Activated CD8-positive, alpha-beta memory T cell treated with anti-CD3 and anti-CD28 coated beads for 36 hours (primary cell): Measurements from ENCODE around the gene KRT222. TPM values are rescaled to one million over a fixed set of nuclear protein-coding genes. Genes with fewer than 3 reads are reported as not detected.

Experiments used
- CTCF ChIA-PET: fragments of 350-600 bp; sonication (Branson Sonifier 250); formaldehyde crosslinking; loops from one replicate; lab custom pipeline; 2021; ENCODE audit warnings: antibody characterized with exemption; lab: Charles Lee
- POLR2A ChIA-PET: fragments of 350-600 bp; sonication (Branson Sonifier 250); formaldehyde crosslinking; loops from one replicate; lab custom pipeline; 2021; ENCODE audit warnings: antibody characterized with exemption; lab: Charles Lee
- total RNA-seq, 2 experiments: library from RNA; stranded (reverse); gene quantifications; one replicate each; pipeline ENCODE4 v1.2.3, GENCODE V29; 2021

KRT222 gene
- not detected for total RNA-seq

DNA sequence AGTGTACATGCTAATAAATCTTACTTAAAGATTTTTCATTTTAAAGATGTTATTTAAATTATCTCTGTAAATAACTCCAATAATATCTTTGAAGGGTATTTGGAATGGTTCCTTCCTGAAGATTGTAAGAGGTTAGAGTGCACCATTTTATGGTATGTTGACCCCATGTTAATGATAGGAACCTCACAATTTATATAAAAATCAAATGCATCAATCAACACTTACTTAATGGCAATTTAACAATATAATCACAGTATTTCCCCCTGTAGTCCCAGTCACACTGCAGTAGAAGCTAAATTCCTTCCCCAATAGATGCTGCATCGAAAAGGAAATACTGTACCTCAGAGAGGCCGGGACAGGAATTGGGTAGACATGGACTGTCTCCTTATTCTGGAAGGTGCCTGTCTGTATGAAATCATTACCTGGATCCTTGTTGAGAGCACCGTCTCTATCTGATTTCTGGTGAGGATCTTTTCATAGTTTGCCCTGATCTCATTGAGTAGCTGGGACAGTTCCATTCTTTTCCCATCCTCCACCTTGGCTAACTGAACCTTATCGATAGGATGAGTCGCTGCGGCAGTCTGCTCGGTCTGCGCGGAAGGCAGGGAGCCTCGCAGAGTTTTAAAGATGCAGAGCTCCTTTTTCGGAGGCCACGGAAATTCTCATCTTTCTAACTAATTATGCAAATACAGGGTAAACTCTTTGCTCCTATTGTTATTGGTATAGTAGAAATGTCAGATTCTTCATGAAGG is at the start of gene KRT222:
Gene KRT222 (minus strand): TSS at position 596 of the 752 bp plus-strand sequence. CDS start 78 bp downstream, at position 518.
- ChIA-PET POLR2A (no interaction called here), CTCF (no interaction called here)

DNA sequence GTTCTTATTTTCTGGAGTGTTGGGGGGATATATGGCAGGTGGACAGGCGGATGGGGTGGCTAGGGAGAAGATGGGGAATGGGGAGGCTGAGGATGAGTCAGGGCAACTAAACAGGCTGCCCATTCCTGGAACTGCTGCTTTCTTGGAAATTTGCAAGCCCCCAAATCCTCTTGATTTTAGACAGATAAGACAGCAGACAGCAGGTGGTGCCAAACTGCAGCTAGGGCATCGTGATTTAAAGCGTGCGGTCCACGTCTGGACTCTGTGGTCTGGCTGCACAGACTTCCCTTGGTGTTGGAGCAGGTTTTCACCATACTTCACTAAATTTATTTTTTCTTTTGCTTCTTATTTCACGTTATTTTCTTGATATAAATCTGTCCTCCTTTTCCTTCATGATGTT is 49.5 kb upstream of the KRT222 start:
- ChIA-PET POLR2A (no interaction called here), CTCF (no interaction called here)

DNA sequence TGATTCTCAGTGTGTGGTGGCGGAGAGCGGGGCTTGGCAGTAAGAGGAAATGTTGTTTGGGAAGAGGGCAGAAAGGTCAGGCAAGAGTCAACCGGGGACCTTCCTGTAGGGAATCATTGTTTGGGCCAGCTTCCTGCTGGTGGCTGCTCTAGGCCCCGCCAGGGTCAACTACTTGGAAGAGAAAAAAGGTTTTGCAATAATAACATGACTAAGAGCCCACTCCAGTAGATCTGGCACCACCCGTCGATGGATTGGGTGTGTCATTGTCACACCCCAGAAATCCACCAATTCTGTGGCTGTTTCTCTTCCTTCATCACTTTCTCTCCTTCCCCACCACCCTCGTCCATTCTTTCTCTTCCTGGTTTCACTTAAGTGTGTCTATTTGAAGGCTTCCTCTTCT is 42.8 kb upstream of the KRT222 start:
- ChIA-PET POLR2A (no interaction called here), CTCF (interaction anchor here (0.6 kb wide), 1 partner anchor 29 kb away, joined by 4 read pairs; no protein-coding TSS in a partner anchor)

DNA sequence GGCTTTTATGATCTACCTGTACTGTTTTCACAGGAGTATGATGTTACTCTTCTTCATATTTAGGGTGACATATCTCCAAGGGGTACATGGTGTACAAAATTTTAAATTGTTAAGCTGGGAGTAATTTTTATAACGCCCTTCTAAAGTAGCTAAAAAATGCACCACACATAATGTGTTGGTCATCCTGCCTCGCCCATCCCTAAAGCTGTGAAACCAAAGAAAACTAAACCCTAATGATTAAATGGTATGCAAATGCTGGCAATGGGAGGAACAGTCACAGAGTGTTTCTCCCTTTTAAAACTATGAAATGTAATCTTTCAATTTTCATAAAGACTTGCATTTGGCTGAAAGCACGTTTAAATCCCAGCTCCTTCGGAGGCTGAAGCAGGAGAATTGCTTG is 40.6 kb upstream of the KRT222 start:
- CTCF ChIA-PET = no interaction called here
- POLR2A ChIA-PET = no interaction called here

DNA sequence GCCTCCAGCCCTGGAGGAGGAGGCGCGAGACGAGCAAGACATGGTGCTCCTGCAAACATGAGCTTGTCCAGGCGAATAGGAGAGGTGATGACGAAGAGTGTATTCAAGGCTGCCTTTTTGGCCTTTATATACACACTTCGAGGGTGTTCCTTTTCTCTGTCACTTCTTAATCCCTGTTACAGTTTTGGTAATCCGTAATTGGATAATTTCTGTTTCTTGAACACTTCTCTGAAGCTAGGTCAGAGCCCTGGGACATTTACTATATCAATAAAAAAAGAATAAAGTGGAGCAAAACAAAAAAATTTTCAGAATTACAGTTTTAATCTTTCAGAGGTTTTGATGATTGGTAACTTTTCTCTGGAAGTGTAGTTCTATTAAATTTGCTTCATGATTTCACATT is 38.7 kb upstream of the KRT222 start, which contains the start of gene KRT24:
Gene KRT24 (minus strand): TSS at position 101 of the 400 bp plus-strand sequence. CDS start 59 bp downstream, at position 42.
- ChIA-PET POLR2A (no interaction called here), CTCF (no interaction called here)

DNA sequence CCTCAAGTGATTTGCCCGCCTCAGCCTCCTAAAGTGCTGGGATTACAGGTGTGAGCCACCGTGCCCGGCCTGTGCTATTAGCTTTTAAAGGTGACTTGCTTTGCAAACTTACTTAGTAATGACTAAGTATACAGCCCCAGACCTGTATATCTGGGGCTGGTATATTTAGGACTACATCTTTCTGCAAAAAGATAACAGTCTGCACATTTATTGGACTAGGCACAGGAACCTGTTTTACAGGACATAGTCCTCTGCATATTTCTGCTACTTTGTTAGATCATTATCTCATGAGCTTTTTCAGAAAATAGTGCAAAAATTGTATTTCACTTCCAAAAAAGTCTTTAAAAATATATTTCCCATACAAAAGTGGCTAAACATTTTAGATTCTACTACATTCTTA is 37.3 kb upstream of the KRT222 start:
- ChIA-PET CTCF (no interaction called here), POLR2A (no interaction called here)

DNA sequence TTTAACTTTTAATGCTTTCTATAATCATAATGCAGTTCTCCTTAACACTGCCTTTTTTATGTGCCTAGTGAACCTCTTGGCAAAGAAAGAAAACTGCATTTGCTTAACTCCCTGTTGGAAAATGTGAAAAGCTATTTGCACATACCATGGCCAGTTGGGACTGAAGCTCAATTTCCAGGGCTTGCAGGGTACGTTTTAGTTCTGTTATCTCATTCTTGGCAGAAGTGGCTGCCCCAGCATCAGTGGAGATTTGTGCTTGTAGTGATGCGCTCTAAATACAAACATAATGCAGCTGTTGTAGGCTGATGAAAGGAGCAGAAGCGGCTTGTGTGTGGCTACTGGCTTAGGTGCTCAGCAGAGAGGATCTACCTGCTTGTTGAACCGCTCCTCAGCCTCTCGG is 34.9 kb upstream of the KRT222 start:
- POLR2A ChIA-PET = no interaction called here
- CTCF ChIA-PET = no interaction called here

DNA sequence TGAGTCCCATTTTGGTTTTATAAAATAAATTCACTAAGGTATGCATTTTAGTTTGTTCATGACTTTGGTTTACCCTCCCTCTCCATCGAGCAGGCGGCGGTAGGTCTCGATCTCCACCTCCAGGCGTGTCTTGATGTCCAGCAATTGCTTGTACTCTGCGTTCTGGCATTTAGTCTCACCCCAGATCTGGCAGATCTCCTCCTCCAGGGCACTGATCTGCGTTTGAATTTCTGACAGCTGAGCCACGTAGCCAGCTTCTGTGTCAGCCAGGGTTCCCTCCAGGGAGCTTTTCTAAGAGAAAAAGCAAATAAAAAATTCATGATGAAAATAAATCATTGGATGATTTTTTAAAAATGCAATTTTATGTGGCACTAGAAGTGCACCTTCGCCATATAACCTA is 34.4 kb upstream of the KRT222 start:
- ChIA-PET CTCF (no interaction called here), POLR2A (no interaction called here)

DNA sequence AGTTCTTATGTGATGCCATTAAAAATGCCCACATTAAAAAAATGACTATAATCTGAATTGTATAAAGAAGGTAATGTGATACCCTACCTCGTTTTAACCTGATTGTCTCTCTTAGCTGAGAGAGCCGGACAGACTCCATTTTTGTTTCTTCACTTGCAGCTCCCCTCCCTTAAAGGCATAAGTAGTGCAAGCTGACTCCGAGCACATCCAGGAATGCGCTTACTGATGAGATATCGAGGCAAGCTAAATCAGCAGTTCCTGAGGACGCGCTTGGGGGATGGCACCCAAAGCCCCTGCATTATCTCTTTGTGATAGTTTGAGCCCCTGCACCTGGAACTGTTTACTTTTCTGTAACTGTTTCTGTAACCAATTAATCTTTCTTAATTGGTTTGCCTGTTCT is 32.3 kb upstream of the KRT222 start:
- ChIA-PET CTCF (no interaction called here), POLR2A (interaction anchor here (0.6 kb wide), 1 partner anchor 149 kb away, joined by 6 read pairs; no protein-coding TSS in a partner anchor)

DNA sequence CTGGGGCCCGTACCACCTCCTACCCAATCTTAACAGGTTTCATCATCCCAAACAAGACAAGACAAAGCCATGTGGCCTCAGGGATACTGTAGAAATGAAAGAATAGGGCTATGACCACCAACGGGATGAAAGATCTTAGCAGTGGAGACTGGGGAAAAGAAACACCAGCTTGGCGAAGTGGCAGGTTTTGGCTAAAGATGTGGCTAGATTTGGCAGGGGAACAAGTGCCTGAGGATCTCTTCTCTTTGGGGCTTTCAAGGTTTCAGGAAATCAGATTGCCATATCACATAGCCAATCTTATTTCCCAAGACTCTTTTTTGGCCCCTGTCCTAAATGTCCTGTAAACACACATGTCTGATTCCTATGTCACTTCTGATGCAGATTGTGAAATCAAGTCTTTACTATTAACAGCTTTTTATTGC is 31.7 kb upstream of the KRT222 start:
- CTCF ChIA-PET = no interaction called here
- POLR2A ChIA-PET = interaction anchor here (0.6 kb wide), 1 partner anchor 150 kb away, joined by 6 read pairs; no protein-coding TSS in a partner anchor

DNA sequence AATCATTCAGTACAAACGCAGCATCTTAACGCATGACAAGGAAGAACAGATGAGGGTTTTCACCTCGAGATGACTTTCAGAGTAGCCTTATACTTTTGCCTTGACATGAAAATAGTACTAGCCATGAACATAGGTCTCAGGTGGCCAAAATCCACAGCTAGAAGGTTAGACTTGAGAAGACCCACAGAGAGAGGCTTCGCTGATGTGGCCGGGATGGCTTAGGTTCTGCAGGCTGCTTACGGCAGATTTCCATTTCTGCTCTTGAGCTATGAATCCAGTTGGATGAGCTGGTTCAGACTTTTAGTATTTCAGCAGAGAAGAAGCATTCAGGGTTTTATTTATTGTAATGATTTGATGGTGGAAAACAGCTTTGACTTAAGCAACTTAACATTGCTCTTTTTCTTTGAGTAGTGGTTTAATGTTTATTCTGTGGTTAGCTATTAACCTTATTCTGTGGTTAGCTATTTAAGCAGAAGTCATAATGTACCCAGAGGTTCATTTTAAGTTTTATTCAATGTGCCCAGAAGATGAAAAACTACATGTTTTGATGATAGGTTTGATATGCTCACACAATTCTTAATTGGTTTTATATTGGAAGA is 31.0 kb upstream of the KRT222 start:
- CTCF ChIA-PET = no interaction called here
- POLR2A ChIA-PET = no interaction called here

DNA sequence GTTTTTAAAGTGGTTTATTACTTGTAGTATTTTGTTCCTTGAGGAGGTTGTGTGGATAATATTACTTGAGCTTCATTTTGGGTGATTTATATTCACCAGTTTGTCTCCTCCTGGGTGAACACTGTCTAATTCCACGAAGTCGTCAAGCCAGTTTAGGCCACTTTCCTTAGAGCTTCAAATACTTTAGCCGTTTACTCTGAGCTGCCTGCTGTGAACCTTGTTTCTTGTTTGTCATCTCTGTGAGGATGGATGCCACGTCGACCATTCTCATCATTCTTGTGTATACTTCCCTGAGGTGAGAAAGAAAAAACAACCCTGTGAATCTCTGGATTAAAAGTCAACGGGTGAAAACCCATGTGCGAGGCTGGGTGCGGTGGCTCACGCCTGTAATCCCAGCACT is 29.6 kb upstream of the KRT222 start:
- ChIA-PET POLR2A (no interaction called here), CTCF (no interaction called here)

DNA sequence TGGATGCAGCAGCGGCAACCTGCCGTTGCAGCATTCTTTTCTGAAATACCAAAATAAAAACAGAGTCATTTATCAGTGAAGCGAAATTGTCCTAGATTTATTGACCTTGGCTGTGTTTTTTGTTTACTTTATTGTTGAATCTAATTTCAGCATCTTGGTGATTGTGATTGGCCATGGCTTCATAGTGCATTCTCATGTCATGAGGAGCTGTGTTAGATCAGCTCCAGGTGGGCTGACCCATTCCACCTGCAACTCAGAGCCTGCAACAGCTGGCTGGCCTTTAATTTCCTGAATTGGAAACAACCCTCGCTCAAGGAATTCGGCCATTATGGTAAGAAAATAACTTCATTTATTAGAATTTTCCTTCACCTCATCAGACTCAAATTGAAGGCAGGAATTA is 22.1 kb upstream of the KRT222 start:
- ChIA-PET POLR2A (no interaction called here), CTCF (no interaction called here)

DNA sequence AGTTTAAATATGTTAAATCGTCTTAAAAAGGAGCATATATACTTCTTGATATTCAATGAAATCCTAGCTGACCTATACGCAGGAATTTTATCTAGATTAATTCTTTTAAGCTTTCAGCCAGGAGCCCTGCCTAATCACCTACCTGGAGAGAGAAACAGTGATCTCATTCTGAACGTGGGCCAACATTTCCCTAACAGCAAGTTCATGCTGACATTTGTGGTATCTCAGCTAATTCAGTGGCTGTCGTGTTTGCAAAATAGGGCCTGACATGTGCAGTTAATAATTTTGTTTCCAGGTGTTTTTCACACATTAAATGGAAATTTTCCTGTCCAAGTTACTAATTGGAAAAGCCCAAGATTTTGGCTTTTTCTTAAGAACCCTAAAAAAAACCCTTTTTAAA is 21.2 kb upstream of the KRT222 start:
- POLR2A ChIA-PET = no interaction called here
- CTCF ChIA-PET = no interaction called here

DNA sequence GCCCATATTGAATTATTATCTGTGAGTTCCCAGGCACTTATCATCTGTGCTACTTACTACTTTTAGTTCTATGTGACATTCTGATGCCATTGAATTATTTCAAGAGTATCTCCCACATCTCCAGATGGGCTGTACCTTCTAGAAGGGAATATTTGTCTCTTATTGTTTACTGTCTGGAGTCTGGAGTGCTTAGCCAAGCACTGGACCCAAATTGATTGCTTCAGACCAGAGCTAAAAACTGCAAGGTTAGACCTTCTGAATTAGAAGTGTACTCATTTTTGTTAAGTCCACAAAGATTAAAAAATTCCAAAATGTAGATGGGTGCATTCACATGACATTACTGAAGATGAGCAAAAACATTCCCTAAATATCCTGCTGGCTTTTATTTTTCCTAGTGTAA is 16.0 kb upstream of the KRT222 start:
- CTCF ChIA-PET = no interaction called here

DNA sequence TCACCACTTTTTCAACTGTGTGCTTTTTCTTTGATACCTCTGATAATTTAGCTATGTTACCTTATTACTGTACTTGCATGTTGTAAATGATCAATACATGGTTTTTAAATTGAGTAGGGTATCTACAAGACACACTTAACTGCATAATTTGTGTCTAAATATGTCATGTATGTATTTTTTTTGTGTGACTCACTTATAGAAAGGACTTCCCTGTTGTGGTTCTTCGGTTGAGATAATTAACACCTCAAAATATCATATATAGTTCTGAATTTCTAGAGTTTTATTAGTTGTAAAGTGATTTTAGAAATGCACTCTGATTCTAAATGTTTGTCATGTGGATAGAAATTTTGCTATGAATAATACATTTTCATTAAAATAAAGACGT is 14.5 kb upstream of the KRT222 start:
- POLR2A ChIA-PET = no interaction called here
- CTCF ChIA-PET = no interaction called here

More for the DNA sequence above, 16.0 kb upstream of the KRT222 start:
- POLR2A ChIA-PET = no interaction called here

DNA sequence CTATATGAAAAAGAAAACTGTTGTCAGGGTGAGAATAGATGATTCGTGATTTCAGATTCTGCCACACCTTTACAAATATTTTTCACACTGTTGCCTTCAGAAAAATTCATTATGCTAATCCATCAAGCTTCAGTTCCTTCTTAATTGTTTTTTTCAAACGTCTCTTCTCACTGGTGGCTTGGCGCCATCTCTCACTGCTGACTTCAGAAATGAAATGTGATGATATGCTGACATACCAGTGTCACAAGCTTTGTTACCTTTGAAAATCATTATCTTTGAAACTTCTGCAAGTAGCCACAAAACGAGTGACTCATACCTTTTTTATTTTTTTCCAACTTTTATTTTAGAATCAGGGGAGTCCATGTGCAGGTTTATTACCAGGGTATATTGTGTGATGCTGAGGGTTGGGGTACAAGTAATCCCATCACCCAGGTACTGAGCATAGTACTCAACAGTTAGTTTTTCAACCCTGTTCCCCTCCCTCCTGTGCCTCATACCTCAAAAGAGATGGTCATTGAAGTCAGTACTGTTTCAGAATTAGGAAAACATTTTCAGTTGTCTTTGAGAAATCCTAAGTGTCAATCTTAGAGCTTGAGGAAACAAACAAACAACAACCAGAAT is 14.0 kb upstream of the KRT222 start:
- ChIA-PET POLR2A (no interaction called here), CTCF (no interaction called here)

DNA sequence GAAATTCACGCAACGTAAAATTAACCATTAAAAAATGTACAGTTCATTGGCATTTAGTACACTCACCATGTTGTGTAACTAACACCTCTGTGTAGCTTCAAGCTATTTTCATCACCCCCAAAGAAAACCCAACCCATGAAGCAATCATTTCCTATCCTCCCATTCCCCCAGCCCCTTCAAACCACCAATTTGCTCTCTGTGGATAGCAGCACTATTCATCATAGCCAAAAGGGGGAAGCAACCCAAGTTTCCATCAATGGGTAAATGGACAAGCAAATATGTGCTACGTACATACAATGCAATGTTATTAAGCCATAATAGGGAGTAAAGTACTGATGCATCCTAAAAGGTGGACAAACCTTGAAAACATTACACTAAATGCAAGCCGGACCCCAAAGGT is 10.9 kb upstream of the KRT222 start:
- ChIA-PET POLR2A (no interaction called here), CTCF (no interaction called here)

DNA sequence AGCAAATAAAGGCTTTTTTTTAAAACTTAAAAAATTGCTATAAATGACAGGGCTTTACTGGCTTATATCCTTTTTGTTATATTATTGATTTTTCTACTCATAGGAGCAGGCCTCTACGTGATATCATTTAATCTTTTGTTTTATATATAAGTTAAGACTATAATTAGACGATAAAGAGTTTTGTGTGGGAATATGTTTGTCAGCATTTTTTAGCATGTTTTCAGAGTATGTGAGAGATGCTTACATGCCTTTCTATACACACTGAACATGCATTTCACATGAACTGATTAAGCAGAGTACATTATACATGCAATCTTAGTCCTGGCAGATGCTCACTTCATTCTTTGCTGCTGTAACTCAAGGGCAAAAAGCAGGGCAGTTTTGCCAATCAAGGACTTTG is 7.7 kb upstream of the KRT222 start:
- ChIA-PET CTCF (interaction anchor here (0.7 kb wide), 1 partner anchor 12 kb away, joined by 3 read pairs; no protein-coding TSS in a partner anchor), POLR2A (no interaction called here)

DNA sequence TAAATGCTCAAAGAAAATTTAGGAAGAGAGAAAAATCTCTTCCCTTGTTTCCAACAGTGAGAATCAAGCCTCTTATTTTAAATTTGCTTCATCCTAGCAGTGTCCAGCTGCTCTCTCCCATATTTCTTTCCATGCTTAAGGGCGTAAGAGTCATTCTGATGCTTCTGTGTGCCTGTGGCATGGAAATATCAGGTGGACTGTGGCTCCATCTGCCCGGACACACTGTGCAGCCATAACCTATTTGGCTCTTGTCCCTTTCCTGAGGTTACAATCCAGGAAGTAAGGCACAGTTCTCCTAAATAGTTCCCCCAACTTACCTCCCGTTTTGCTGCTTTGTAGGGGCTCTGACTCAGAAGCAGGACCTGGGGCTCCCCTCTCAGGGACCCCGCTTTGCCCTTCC is 6.3 kb upstream of the KRT222 start:
- ChIA-PET CTCF (no interaction called here), POLR2A (no interaction called here)

DNA sequence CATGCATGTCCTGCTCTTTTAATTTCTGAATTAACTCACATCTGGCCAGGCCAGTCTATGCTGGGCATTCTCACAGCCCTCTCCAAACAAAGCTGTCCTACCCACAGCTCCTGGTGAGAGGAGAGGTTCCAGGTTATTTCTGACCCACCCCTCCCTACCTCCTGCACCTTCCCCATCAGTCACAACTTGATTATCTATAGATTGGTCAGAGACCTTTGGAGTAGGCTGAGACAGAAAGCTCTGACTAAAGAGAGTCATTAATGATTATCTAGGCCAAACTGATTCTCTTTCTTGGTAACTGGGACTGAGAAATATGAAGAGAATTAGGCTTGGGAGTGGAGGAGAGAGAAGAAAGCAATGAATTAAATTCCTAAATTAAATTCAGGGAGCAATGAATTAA is 1.4 kb upstream of the KRT222 start:
- POLR2A ChIA-PET = no interaction called here
- CTCF ChIA-PET = no interaction called here
